Hepatocyte (in vitro differentiated cells): Measurements from ENCODE around the gene WDR90.

Source experiments
- CTCF ChIP-seq: fragments of 200-600 bp; sonication (generic); IDR thresholded peaks from 2 replicates; pipeline ENCODE4 v1.5.1; 2016; ENCODE audit warnings: antibody characterized with exemption, mild to moderate bottlenecking; ENCODE audit not compliant: poor library complexity
- EZH2phosphoT487 ChIP-seq: fragments of 200-600 bp; sonication (generic); IDR thresholded peaks from one replicate; pipeline ENCODE4 v1.6.1; 2018; ENCODE audit warnings: antibody characterized with exemption, mild to moderate bottlenecking, low read depth, moderate library complexity; ENCODE audit not compliant: unreplicated experiment, severe bottlenecking

DNA sequence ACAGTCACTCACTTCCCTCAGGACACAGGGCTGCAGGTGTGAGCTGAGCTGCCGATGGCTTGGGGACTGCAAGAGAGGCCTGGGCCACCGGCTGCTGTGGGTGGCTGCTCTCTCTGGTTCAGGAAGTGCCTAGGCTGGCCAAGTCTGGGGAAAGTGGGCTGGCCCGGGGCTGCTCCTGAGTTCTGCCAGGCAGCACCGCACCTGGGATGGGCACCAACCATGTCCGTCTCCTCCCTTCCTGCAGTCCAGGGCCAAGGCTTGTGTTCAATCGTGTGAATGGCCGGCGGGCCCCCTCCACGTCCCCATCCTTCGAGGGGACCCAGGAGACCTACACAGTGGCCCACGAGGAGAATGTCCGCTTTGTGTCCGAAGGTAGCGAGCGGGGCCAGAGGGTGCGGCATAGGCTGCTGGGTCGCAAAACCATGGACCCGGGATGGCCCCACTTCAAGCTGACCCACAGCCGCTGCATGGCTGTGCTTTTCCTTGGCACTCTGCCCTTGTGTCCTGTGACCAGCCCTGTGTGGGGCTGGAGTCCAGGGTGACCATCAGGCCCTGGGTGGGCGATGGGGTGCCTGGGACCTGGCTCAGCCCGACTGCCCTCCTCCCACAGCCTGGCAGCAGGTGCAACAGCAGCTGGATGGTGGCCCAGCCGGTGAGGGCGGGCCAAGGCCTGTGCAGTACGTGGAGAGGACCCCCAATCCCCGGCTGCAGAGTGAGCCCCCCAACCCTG is 1.8 kb upstream of the WDR90 start:
- TF ChIP-seq CTCF (no peak), EZH2phosphoT487 (no peak)
